ENCODE measurements around the gene MAMDC2.

Gene MAMDC2

GRCh38 chr9:70123695-70124094 lies 80.0 kb downstream of the MAMDC2 start:
- H3K36me3 ChIP-seq (ENCODE audit: control insufficient read depth in 1 of 2, insufficient read depth in 2 of 2, low read length in 2 of 2): peaks cover 35 to 68% of the 10 kb centered on the region in 2 donors
- no peaks in the 10 kb centered on the region for H3K9me3 ChIP-seq (ENCODE audit: control insufficient read depth in 1 of 2, low read length in 2 of 2)
- H3K27ac ChIP-seq (ENCODE audit: low read length): no peak overlapping the region
- no peak overlapping the region for H3K4me3 ChIP-seq (ENCODE audit: low read depth in 1 of 2, low read length in 2 of 2)
- no peaks in the 10 kb centered on the region for H3K27me3 ChIP-seq (ENCODE audit: low read depth, low read length)
- H3K4me1 ChIP-seq (ENCODE audit: control insufficient read depth in 1 of 2, insufficient read depth in 2 of 2, low read length in 2 of 2): peaks cover 0 to 14% of the 10 kb centered on the region in 2 donors

GRCh38 chr9:70125621-70126263 lies 82.1 kb downstream of the MAMDC2 start:
- no peak overlapping the region for H3K4me3 ChIP-seq (ENCODE audit: low read depth in 1 of 2, low read length in 2 of 2)
- peaks cover 34 to 64% of the 10 kb centered on the region in 2 donors for H3K36me3 ChIP-seq (ENCODE audit: control insufficient read depth in 1 of 2, insufficient read depth in 2 of 2, low read length in 2 of 2)
- H3K27me3 ChIP-seq (ENCODE audit: low read depth, low read length): no peaks in the 10 kb centered on the region
- H3K9me3 ChIP-seq (ENCODE audit: control insufficient read depth in 1 of 2, low read length in 2 of 2): no peaks in the 10 kb centered on the region
- H3K27ac ChIP-seq (ENCODE audit: low read length): no peak overlapping the region
- peaks cover 0 to 10% of the 10 kb centered on the region in 2 donors for H3K4me1 ChIP-seq (ENCODE audit: control insufficient read depth in 1 of 2, insufficient read depth in 2 of 2, low read length in 2 of 2)

- H3K4me1 ChIP-seq (ENCODE audit: control insufficient read depth in 1 of 2, insufficient read depth in 2 of 2, low read length in 2 of 2): no peaks in the 10 kb centered on the region
- no peak overlapping the region for H3K27ac ChIP-seq (ENCODE audit: low read length)
- no peak overlapping the region for H3K4me3 ChIP-seq (ENCODE audit: low read depth in 1 of 2, low read length in 2 of 2)
- no peaks in the 10 kb centered on the region for H3K9me3 ChIP-seq (ENCODE audit: control insufficient read depth in 1 of 2, low read length in 2 of 2)
- H3K27me3 ChIP-seq (ENCODE audit: low read depth, low read length): no peaks in the 10 kb centered on the region
- H3K36me3 ChIP-seq (ENCODE audit: control insufficient read depth in 1 of 2, insufficient read depth in 2 of 2, low read length in 2 of 2): peaks cover 39 to 59% of the 10 kb centered on the region in 2 donors
These were observed 83.4 kb downstream of the MAMDC2 start for GRCh38 chr9:70127036-70127435.

- H3K36me3 ChIP-seq (ENCODE audit: control insufficient read depth in 1 of 2, insufficient read depth in 2 of 2, low read length in 2 of 2): peaks cover 39 to 59% of the 10 kb centered on the region in 2 donors
These were observed 84.1 kb downstream of the MAMDC2 start for GRCh38 chr9:70127540-70128416.

GRCh38 chr9:70130266-70130665 lies 86.6 kb downstream of the MAMDC2 start:
- peaks cover 32 to 58% of the 10 kb centered on the region in 2 donors for H3K36me3 ChIP-seq (ENCODE audit: control insufficient read depth in 1 of 2, insufficient read depth in 2 of 2, low read length in 2 of 2)
- H3K4me3 ChIP-seq (ENCODE audit: low read depth in 1 of 2, low read length in 2 of 2): no peak overlapping the region
- H3K27ac ChIP-seq (ENCODE audit: low read length): no peak overlapping the region
- peaks cover 0 to 18% of the 10 kb centered on the region in 2 donors for H3K4me1 ChIP-seq (ENCODE audit: control insufficient read depth in 1 of 2, insufficient read depth in 2 of 2, low read length in 2 of 2)
- no peaks in the 10 kb centered on the region for H3K9me3 ChIP-seq (ENCODE audit: control insufficient read depth in 1 of 2, low read length in 2 of 2)
- H3K27me3 ChIP-seq (ENCODE audit: low read depth, low read length): no peaks in the 10 kb centered on the region

More at GRCh38 chr9:70127540-70128416, 84.1 kb downstream of the MAMDC2 start:
- no peaks in the 10 kb centered on the region for H3K9me3 ChIP-seq (ENCODE audit: control insufficient read depth in 1 of 2, low read length in 2 of 2)
- no peaks in the 10 kb centered on the region for H3K27me3 ChIP-seq (ENCODE audit: low read depth, low read length)
- H3K27ac ChIP-seq (ENCODE audit: low read length): no peak overlapping the region
- no peaks in the 10 kb centered on the region for H3K4me1 ChIP-seq (ENCODE audit: control insufficient read depth in 1 of 2, insufficient read depth in 2 of 2, low read length in 2 of 2)
- H3K4me3 ChIP-seq (ENCODE audit: low read depth in 1 of 2, low read length in 2 of 2): no peak overlapping the region

GRCh38 chr9:70131296-70131695 lies 87.6 kb downstream of the MAMDC2 start:
- peaks cover 22 to 49% of the 10 kb centered on the region in 2 donors for H3K36me3 ChIP-seq (ENCODE audit: control insufficient read depth in 1 of 2, insufficient read depth in 2 of 2, low read length in 2 of 2)
- no peaks in the 10 kb centered on the region for H3K27me3 ChIP-seq (ENCODE audit: low read depth, low read length)
- H3K4me3 ChIP-seq (ENCODE audit: low read depth in 1 of 2, low read length in 2 of 2): no peak overlapping the region
- no peak overlapping the region for H3K27ac ChIP-seq (ENCODE audit: low read length)
- no peaks in the 10 kb centered on the region for H3K9me3 ChIP-seq (ENCODE audit: control insufficient read depth in 1 of 2, low read length in 2 of 2)
- H3K4me1 ChIP-seq (ENCODE audit: control insufficient read depth in 1 of 2, insufficient read depth in 2 of 2, low read length in 2 of 2): peaks cover 0 to 19% of the 10 kb centered on the region in 2 donors

- peak overlapping the region; percentile 10 for H3K27ac ChIP-seq (ENCODE audit: low read length)
- no peaks in the 10 kb centered on the region for H3K9me3 ChIP-seq (ENCODE audit: control insufficient read depth in 1 of 2, low read length in 2 of 2)
- H3K4me3 ChIP-seq (ENCODE audit: low read depth in 1 of 2, low read length in 2 of 2): no peak overlapping the region
- H3K4me1 ChIP-seq (ENCODE audit: control insufficient read depth in 1 of 2, insufficient read depth in 2 of 2, low read length in 2 of 2): peaks cover 0 to 19% of the 10 kb centered on the region in 2 donors
- no peaks in the 10 kb centered on the region for H3K27me3 ChIP-seq (ENCODE audit: low read depth, low read length)
- H3K36me3 ChIP-seq (ENCODE audit: control insufficient read depth in 1 of 2, insufficient read depth in 2 of 2, low read length in 2 of 2): peaks cover 12 to 34% of the 10 kb centered on the region in 2 donors
These were observed 89.9 kb downstream of the MAMDC2 start for GRCh38 chr9:70133253-70134208.

GRCh38 chr9:70134360-70134759 lies 90.7 kb downstream of the MAMDC2 start:
- Histone ChIP-seq H3K27ac (ENCODE audit: low read length) (peak overlapping the region; percentile 10), H3K4me1 (ENCODE audit: control insufficient read depth in 1 of 2, insufficient read depth in 2 of 2, low read length in 2 of 2) (peaks cover 0 to 19% of the 10 kb centered on the region in 2 donors), H3K36me3 (ENCODE audit: control insufficient read depth in 1 of 2, insufficient read depth in 2 of 2, low read length in 2 of 2) (peaks cover 12 to 29% of the 10 kb centered on the region in 2 donors), H3K4me3 (ENCODE audit: low read depth in 1 of 2, low read length in 2 of 2) (no peak overlapping the region), H3K9me3 (ENCODE audit: control insufficient read depth in 1 of 2, low read length in 2 of 2) (no peaks in the 10 kb centered on the region), H3K27me3 (ENCODE audit: low read depth, low read length) (no peaks in the 10 kb centered on the region)

GRCh38 chr9:70135176-70135575 lies 91.5 kb downstream of the MAMDC2 start:
- peaks cover 0 to 19% of the 10 kb centered on the region in 2 donors for H3K4me1 ChIP-seq (ENCODE audit: control insufficient read depth in 1 of 2, insufficient read depth in 2 of 2, low read length in 2 of 2)
- H3K27ac ChIP-seq (ENCODE audit: low read length): no peak overlapping the region
- no peaks in the 10 kb centered on the region for H3K9me3 ChIP-seq (ENCODE audit: control insufficient read depth in 1 of 2, low read length in 2 of 2)
- H3K4me3 ChIP-seq (ENCODE audit: low read depth in 1 of 2, low read length in 2 of 2): no peak overlapping the region
- H3K36me3 ChIP-seq (ENCODE audit: control insufficient read depth in 1 of 2, insufficient read depth in 2 of 2, low read length in 2 of 2): peaks cover 11 to 26% of the 10 kb centered on the region in 2 donors
- H3K27me3 ChIP-seq (ENCODE audit: low read depth, low read length): no peaks in the 10 kb centered on the region

GRCh38 chr9:70136632-70137031 lies 93.0 kb downstream of the MAMDC2 start:
- H3K4me1 ChIP-seq (ENCODE audit: control insufficient read depth in 1 of 2, insufficient read depth in 2 of 2, low read length in 2 of 2): peaks cover 0 to 19% of the 10 kb centered on the region in 2 donors
- H3K4me3 ChIP-seq (ENCODE audit: low read depth in 1 of 2, low read length in 2 of 2): no peak overlapping the region
- no peaks in the 10 kb centered on the region for H3K27me3 ChIP-seq (ENCODE audit: low read depth, low read length)
- H3K27ac ChIP-seq (ENCODE audit: low read length): no peak overlapping the region
- no peaks in the 10 kb centered on the region for H3K9me3 ChIP-seq (ENCODE audit: control insufficient read depth in 1 of 2, low read length in 2 of 2)
- peaks cover 0 to 16% of the 10 kb centered on the region in 2 donors for H3K36me3 ChIP-seq (ENCODE audit: control insufficient read depth in 1 of 2, insufficient read depth in 2 of 2, low read length in 2 of 2)
